Peyer's patch (tissue), 4 donors: ENCODE data around the gene SLC35A4.

Experiments
- POLR2A ChIP-seq, 2 donors: fragments of 450-650 bp; IDR thresholded peaks; one replicate each; pipeline ENCODE4 v1.5.1; 2017; ENCODE audit warnings: antibody characterized with exemption in 2 of 2, mild to moderate bottlenecking in 2 of 2, moderate library complexity in 2 of 2
- TF ChIP-seq, protein P1 (sequence below), 6 experiments: fragments of 450-650 bp in 4 of 6; fragments of 200-600 bp in 2 of 6; sonication (generic) in 1 of 6; IDR thresholded peaks; one replicate each; pipeline ENCODE4 v1.5.1; 2017 to 2019; ENCODE audit warnings: antibody characterized with exemption in 6 of 6, mild to moderate bottlenecking in 3 of 6, moderate library complexity in 1 of 6

DNA sequence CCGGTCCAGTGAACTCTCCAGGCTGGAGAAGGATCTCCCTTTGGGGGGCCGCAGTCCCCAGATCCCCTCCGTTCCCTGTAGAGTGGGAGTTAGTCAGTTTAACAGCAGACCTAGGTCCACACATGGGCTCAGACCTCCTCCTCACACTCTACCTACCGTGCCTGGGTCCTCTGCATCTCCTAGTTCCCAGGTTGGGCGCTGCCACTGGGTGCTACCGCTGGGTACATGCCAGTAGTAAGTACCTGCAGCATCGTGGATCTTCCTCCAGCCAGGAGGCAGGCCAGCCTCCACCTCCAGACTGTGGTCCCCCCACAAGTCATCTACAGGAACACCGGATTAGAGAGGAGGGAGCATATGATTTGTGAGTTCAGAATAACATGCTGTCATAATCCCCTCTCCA, 1.0 kb upstream of the SLC35A4 start:
- TF ChIP-seq POLR2A (IDR thresholded peaks at IDR 0.05) = no peak
- TF ChIP-seq, protein P1, sequence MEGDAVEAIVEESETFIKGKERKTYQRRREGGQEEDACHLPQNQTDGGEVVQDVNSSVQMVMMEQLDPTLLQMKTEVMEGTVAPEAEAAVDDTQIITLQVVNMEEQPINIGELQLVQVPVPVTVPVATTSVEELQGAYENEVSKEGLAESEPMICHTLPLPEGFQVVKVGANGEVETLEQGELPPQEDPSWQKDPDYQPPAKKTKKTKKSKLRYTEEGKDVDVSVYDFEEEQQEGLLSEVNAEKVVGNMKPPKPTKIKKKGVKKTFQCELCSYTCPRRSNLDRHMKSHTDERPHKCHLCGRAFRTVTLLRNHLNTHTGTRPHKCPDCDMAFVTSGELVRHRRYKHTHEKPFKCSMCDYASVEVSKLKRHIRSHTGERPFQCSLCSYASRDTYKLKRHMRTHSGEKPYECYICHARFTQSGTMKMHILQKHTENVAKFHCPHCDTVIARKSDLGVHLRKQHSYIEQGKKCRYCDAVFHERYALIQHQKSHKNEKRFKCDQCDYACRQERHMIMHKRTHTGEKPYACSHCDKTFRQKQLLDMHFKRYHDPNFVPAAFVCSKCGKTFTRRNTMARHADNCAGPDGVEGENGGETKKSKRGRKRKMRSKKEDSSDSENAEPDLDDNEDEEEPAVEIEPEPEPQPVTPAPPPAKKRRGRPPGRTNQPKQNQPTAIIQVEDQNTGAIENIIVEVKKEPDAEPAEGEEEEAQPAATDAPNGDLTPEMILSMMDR (IDR thresholded peaks at IDR 0.05) = no peak
